Lung (tissue), 12 donors: ENCODE results near the gene PNPLA1. TPM values are rescaled to one million over a fixed set of nuclear protein-coding genes. Genes with fewer than 3 reads are reported as not detected.

ENCODE experiments used
- ATAC-seq: fragments of 200-7000 bp; cut with Tn5 transposase; one replicate; pipeline ENCODE4 v1.9.1; 2020; ENCODE audit warnings: moderate number of reproducible peaks; ENCODE audit not compliant: insufficient read depth, low FRiP score
- DNase-seq, 3 donors: peaks; one replicate each; pipeline ENCODE4 v3.0.0-alpha.2; 2013 to 2017
- H3K27ac ChIP-seq, 2 donors: one replicate each; pipeline ENCODE4 v1.5.1; 2013; ENCODE audit warnings: mild to moderate bottlenecking in 2 of 2, moderate library complexity in 2 of 2, control low read depth in 1 of 2, inconsistent platforms in 1 of 2, low read depth in 1 of 2, low read length in 1 of 2
- H3K27me3 ChIP-seq, 3 donors: one replicate each; pipeline ENCODE4 v1.5.1; 2013; ENCODE audit warnings: low read length in 2 of 3; ENCODE audit not compliant: control insufficient read depth in 3 of 3, insufficient read depth in 3 of 3
- H3K36me3 ChIP-seq, 4 donors: one replicate each; pipeline ENCODE4 v1.5.1; 2013; ENCODE audit warnings: low read length in 4 of 4, mild to moderate bottlenecking in 1 of 4, moderate library complexity in 1 of 4; ENCODE audit not compliant: control insufficient read depth in 4 of 4, insufficient read depth in 4 of 4
- H3K4me1 ChIP-seq, 5 donors: one replicate each; pipeline ENCODE4 v1.5.1; 2013; ENCODE audit warnings: low read length in 5 of 5, mild to moderate bottlenecking in 2 of 5, moderate library complexity in 1 of 5; ENCODE audit not compliant: control insufficient read depth in 5 of 5, insufficient read depth in 5 of 5
- H3K4me3 ChIP-seq: one replicate; pipeline ENCODE4 v1.5.1; 2013; ENCODE audit warnings: mild to moderate bottlenecking, control low read depth, moderate library complexity
- H3K9ac ChIP-seq, 2 donors: one replicate each; pipeline ENCODE4 v1.5.1; 2013; ENCODE audit warnings: low read length in 2 of 2, control low read depth in 1 of 2; ENCODE audit not compliant: insufficient read depth in 1 of 2
- H3K9me3 ChIP-seq, 4 donors: one replicate each; pipeline ENCODE4 v1.5.1; 2013; ENCODE audit warnings: low read length in 3 of 4, mild to moderate bottlenecking in 1 of 4, moderate library complexity in 1 of 4; ENCODE audit not compliant: control insufficient read depth in 4 of 4, insufficient read depth in 3 of 4
- WGBS, 2 donors: extraction: QIAGEN DNeasy Blood & Tissue Kit; methylation state at CpG; one replicate each; pipeline ENCODE4 v1.1.7; 2013; 5-methylcytosine and 5-hydroxymethylcytosine counted together
- polyA plus RNA-seq, 2 donors: library from polyadenylated mRNA; stranded (reverse); fragments of 200-250 nt; gene quantifications; one replicate each; pipeline ENCODE4 v1.2.1, GENCODE V29; 2013
- total RNA-seq, 2 donors: library from RNA; depleted of rRNA in 1 of 2; stranded (reverse); fragments of >200 nt in 1 of 2; gene quantifications; one replicate each; pipeline ENCODE4 v1.2.1, GENCODE V29; 2014 to 2021
- TF ChIP-seq, protein P1 (sequence below): IDR thresholded peaks from 2 replicates; pipeline ENCODE4 v1.5.1; 2012; ENCODE audit warnings: mild to moderate bottlenecking; ENCODE audit errors: control extremely low read depth, extremely low read depth
- donor health status: control.
- donor health status: control.
- donor health status: Bipolar disorder and iron deficiency.
- donor health status: healthy.
- donor health status: DM: yes; HTN: yes; CAD: no.

Gene PNPLA1
- total and polyA plus RNA-seq, 4 donors = 0.06 to 5.6 (median 0.89) TPM

GRCh38 chr6:36324191-36324590, 54.3 kb downstream of the PNPLA1 start:
- Histone ChIP-seq H3K36me3 (no peaks in the 10 kb centered on the region), H3K4me3 (no peak overlapping the region), H3K4me1 (peaks cover 0 to 32% (median 6%) of the 10 kb centered on the region in 5 donors), H3K27me3 (no peaks in the 10 kb centered on the region), H3K9me3 (no peaks in the 10 kb centered on the region), H3K9ac (no peak overlapping the region), H3K27ac (no peak overlapping the region)
- DNase-seq (no peak), ATAC-seq (no peak)
- TF ChIP-seq, protein P1, sequence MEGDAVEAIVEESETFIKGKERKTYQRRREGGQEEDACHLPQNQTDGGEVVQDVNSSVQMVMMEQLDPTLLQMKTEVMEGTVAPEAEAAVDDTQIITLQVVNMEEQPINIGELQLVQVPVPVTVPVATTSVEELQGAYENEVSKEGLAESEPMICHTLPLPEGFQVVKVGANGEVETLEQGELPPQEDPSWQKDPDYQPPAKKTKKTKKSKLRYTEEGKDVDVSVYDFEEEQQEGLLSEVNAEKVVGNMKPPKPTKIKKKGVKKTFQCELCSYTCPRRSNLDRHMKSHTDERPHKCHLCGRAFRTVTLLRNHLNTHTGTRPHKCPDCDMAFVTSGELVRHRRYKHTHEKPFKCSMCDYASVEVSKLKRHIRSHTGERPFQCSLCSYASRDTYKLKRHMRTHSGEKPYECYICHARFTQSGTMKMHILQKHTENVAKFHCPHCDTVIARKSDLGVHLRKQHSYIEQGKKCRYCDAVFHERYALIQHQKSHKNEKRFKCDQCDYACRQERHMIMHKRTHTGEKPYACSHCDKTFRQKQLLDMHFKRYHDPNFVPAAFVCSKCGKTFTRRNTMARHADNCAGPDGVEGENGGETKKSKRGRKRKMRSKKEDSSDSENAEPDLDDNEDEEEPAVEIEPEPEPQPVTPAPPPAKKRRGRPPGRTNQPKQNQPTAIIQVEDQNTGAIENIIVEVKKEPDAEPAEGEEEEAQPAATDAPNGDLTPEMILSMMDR = no peak
- WGBS, 2 donors = 94 to 95% methylated on average over 6 of the region's 6 CpGs

GRCh38 chr6:36324715-36325114, 54.9 kb downstream of the PNPLA1 start:
- no peak for DNase-seq
- Histone ChIP-seq H3K9me3 (no peaks in the 10 kb centered on the region), H3K4me3 (no peak overlapping the region), H3K36me3 (no peaks in the 10 kb centered on the region), H3K27ac (no peak overlapping the region), H3K27me3 (no peaks in the 10 kb centered on the region), H3K4me1 (peaks cover 0 to 32% (median 6%) of the 10 kb centered on the region in 5 donors), H3K9ac (no peak overlapping the region)
- 92 to 94% methylated on average over 4 of the region's 4 CpGs for WGBS, 2 donors
- TF ChIP-seq, protein P1 = no peak
- no peak for ATAC-seq

DNA sequence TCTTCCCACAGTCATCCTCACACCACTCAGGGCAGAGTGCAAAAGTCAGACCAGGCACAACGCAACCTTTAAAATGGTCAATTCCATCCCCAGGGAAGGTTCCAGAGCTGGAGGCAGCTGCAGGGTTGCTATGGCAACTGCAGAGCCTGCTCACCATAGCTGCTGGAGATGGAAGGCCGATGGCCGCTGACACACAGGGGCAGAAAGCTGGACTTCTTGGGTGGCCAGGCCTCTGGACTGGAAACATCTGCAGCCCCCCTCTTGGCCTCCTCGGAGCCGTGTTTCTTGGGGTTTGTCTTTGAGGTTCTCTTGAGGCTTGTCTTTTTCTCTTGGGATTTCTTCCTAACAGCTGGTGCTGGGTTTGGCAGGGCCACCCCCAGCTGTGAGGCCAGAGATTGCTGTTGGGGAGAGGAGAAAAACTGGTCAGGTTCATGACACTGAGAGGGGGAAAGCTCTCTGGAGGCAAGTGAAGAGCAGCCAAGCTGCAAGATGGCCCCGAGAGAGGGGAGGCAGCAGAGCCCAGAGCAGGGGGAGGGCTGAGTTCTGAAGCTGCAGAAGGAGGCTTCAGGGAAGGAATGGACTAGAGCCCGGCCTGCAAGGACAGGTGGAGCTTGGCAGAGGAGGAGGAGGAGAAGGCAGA, 56.6 kb downstream of the PNPLA1 start:
- Histone ChIP-seq H3K36me3 (no peaks in the 10 kb centered on the region), H3K4me1 (peaks cover 0 to 32% (median 6%) of the 10 kb centered on the region in 5 donors), H3K27ac (no peak overlapping the region), H3K4me3 (no peak overlapping the region), H3K9ac (no peak overlapping the region), H3K9me3 (no peaks in the 10 kb centered on the region), H3K27me3 (peaks cover 0 to 2% (median 0%) of the 10 kb centered on the region in 3 donors)
- DNase-seq (peak; percentile 96 to 98 (median 98)), ATAC-seq (no peak)
- 62 to 74% methylated on average over 7 of the region's 7 CpGs for WGBS, 2 donors
- TF ChIP-seq, protein P1 = no peak
